Fibroblast of skin of left quadriceps (primary cell): ENCODE results near the gene BAHD1.

ENCODE experiments used
- DNase-seq, 2 experiments: peaks; one replicate each; pipeline ENCODE4 v3.0.0-alpha.2; 2013; ENCODE audit warnings: low read depth in 2 of 2

The BAHD1 gene

GRCh38 chr15:40424483-40425115, 16.2 kb upstream of the BAHD1 start:
- DNase-seq = no peak

DNA sequence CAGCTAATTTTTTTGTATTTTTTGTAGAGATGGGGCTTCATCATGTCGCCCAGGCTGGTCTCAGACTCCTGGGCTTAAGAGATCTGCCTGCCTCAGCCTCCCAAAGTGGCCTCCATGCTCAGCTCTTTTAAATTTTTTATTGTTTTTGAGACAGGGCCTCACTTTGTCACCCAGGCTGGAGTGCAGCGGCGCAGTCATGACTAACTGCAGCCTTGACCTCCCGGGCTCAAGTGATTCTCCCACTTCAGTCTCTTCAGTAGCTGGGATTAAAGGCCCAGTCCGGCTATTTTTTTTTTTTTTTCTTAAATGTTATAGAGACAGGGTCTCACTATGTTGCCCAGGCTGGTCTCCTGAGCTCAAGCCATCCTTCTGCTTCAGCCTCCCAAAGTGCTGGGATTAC, 15.1 kb upstream of the BAHD1 start:
- DNase-seq = no peak

GRCh38 chr15:40427188-40427587, 13.6 kb upstream of the BAHD1 start:
- no peak for DNase-seq

DNA sequence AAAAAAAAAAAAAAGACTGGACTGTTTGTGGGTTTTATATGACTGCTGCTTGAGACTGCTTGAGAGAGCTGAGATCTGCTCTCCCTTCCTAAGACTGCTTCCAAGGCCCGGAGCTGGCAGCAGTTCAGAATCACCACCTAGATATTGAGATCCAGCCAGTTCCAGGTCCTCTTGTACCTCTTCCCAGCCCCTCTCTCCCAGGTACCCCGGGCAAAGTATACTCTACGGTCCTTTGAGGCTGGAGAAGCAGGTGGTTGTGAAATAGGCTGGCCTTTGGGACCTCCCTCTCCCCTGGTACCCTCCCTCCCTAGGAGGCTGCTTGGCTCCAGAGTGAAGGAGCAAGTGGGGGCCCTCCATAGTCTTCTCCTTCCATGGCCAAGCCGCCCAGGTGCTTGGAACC, 12.6 kb upstream of the BAHD1 start:
- DNase-seq = no peak

DNA sequence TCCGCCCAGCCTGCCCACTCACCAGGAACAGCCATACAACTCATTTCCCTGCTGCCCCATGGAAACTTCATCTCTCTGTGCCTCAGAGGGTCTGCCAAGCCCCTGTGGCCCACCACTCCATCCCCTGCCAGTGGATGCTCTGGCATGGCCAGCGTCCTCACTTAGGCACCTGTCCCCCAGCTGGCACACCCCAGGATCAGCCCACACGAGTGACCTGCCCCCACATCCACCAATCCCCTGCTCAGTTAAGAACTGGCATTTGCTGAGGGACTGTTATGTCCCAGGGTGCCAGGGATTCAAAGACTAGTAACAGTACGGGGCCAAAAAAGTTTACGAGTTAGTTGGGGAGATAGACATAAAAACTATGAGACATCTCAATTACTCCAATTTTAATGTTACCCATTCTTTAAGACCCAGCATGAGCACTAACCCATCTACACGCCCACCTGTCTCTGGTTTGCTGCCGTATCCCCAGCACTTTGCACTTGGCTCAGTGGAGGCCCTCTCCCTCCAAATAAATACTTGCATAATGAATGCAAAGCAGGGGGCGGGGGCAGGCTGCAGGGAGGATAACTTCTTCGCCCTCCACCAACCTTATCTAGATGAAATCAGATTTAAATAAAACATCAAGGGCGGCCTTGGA, 11.6 kb upstream of the BAHD1 start:
- no peak for DNase-seq

DNA sequence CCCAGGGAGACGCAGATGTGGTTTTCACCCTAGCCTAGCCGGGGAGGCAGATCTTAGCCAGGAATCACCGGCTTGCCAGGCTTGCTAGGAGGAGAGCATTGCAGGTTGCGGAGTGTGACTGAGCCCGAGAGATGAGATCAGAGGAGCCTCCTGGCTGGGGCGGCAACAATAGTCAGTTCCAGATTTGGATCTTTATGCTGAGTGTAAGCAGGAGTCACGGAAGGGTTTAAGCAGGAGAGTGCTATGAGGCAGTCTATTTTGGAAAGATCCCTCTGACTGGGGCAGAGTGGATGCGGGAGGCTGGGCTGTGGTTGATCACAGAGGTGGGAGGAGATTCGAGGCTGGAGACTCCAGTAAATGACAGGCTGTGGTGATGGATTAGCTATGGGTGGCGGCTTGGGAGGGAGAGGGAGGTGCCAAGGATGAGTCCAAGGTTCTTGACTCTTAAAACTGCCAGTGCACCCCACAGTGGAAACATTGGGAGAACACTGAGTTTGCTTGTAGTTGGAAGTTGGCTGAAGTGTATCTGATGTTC, 10.4 kb upstream of the BAHD1 start:
- DNase-seq = no peak

DNA sequence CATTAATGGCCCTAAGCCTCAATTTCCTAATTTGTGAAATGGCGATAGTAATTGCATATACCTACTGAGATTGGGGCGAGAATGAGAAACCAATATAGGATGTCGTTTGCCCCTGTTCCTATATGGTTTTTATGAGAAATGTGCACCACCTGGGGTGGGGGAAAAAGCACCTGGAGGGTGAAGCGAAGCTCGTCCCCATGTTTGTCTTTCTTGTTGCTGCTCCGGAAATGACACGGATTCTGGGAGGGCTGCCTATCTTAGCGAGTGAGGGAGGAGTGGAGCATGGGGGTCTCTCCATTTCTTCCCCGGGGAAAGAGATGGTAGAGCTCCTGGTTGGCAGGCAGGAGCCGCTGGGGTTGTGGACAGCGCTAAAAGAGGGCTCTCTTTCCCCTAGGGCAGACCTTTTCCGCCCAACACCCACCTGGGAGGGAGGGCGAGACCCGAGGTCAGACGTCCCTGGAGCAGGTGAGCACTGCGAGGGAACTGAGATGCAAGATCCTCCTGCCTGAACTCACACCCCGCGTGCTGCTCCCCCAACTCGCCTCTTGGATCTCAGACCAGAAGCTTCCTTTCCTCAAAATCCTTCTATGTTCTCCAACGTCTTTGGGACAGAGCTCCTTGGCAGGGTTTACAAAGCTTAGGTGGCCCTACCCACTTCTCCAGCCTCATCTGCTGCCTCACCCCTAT, 5.6 kb upstream of the BAHD1 start:
- no peak for DNase-seq

DNA sequence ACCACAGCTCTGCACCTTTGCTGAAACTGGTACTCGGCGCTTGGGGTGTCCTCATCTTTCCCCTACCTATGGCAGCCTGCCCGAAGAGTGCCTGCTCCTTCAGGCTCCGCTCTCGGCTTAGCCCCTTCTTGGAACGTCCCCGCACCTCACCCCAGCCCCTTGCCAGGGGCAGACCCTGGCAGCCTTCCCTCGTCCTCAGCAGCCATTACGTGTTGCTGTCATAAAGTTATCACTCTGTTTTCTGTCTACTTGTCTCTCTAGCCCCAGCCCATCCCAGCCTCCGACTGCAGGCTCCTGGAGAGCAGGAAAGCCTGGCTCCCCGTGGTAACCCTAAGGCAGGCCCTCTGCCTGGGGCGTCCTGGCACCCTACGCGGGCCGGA, 5.1 kb upstream of the BAHD1 start:
- no peak for DNase-seq

- no peak for DNase-seq
Observed at GRCh38 chr15:40436116-40436891, 4.4 kb upstream of the BAHD1 start.

DNA sequence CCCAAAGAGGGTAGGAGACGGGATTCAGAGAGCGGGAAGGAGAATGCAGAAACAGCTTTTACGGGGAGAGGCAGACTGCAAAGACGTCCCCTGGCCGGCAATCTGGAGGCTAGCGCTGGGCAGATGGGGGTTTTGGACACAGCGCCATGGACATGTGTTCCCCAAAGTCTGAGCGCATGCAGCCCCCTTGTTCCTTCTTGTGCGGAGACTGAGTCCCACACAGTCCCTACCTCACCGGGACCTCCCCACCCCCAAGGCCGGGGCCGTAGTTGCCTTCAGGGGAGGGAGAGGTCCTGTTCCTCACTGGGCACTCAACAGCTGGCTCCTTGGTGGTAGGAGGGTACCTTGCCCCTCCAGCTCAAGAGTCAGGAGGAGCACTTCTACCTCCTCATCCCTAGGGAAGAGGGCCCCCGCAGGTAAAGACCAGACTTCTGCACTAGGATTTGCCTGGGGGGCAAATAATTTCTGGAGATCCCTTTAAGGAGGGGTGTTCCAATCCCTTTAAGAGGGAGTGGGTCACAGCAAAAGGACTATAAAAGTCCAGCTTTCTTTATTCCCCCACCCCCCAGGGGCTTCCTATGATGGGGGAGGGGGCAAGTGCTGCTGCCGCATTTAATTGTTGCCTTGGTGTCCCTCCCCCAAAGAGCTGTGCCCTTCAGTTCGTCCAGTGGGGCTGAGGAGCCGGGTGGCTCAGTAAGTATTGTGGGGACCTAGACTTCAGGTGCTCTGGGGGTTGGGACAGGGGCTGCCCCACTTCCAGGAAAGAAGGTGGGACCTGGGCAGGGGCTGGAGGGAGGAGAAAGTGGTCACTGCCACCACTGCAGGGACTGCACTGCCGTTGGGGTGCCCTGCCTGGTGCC, 3.6 kb upstream of the BAHD1 start:
- no peak for DNase-seq

DNA sequence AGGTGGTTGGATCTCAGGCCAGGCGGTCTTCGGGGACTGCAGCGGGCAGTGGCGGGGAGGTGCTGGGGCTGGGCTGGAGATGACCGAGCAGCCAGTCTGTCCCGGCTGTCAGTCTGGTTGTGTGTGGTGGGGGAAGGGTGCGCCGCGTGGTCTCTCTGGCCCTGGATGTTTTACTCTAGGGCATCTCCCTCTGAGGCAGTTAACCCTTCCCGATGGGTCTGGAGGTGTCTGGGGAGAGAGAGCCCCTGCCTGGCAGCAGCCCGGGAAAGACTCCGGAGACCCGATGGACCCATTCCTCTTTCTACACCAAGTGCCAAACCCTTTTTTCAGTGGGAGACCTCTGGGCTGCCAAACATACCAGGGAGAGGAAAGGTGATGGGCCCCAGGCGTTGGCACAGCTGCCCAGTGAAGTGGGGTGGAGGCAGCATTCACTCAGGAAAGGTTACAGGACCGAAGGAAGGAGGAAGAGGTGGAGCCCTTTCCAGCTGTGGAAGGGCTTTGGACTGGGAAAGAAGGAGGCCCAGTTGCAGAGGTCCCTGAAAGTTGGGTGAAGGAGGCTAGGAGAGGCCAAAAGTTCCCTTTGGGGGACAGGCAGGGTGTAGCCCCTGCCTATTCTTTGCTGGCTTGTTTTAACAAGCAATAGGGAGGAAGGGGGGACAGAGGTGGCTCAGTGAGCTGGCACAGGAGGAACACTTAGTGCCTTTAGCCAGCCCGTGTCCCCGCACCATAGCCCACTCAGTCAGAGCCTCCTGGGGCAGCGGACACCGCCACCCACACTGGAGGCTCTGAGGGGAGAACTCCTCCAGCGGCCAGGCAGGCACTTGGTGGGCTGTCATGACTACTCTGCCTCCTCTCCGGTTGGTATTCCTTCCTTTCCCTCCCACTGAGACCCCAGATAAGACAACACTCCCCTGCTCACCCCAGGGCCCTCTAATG, 2.7 kb upstream of the BAHD1 start:
- no peak for DNase-seq

DNA sequence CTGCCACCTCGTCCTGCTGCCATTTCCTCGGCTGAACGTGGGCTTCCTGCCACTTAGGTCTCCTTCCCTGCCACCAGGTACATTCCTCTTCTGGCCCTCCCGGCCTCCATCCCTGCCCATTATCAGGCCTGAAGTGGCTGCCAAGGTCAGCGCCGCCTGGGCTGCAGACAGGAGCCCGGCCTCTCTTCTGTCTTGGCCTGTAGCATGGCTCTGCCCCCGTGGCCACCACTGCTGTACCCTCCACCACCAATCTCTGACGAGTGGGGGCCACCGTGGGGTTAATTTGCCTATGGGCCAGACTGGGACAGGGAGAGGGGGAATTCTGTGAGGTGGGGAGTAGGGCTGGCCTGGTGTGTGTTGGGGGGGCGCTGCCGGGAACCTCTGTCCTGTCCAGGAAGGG, 2.0 kb upstream of the BAHD1 start:
- DNase-seq = no peak

DNA sequence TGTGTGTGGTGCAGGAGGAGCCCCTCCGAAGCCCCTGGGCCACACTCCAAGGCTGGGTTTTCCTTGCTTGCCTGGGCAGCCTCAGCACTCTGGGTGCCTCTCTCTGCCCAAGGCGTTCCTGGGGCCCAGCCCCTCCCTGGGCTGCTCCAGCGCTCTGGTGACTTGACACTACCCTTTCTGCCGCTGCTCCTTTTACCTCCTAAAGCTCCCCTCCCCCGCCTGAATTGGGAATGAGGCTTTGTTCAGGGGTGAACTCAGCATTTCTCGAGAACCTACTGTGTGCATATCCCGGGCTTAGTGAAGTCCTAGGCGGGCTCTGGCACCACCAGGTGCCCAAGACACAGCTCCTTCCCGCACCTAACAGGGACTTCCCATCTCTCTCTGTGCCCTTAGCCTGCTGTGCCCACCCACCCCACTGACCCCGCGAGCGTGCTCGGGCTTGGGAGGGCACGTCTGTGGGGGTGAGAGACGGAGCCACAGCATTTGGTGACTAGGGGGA, 1.2 kb upstream of the BAHD1 start:
- no peak for DNase-seq

GRCh38 chr15:40439960-40440742, 602 bp upstream of the BAHD1 start:
- no peak for DNase-seq

GRCh38 chr15:40441565-40442531, 1.1 kb downstream of the BAHD1 start:
- DNase-seq = no peak

- DNase-seq = no peak
Observed at GRCh38 chr15:40443255-40443654, 2.5 kb downstream of the BAHD1 start.

- no peak for DNase-seq
Observed at GRCh38 chr15:40443846-40444245, 3.1 kb downstream of the BAHD1 start.

- DNase-seq = no peak
Observed at GRCh38 chr15:40444736-40445135, 4.0 kb downstream of the BAHD1 start.
